Cardiac muscle cell (in vitro differentiated cells and primary cell): Measurements from ENCODE around the gene TLCD1. TPM values are rescaled to one million over a fixed set of nuclear protein-coding genes. Genes with fewer than 3 reads are reported as not detected.

Experiments
- DNase-seq, 2 donors: peaks; one replicate each; pipeline versions ENCODE4 v3.0.0 to v3.0.0-alpha.2; 2010 to 2017; ENCODE audit warnings: low read depth in 1 of 2, low spot score in 1 of 2
- H3K27ac ChIP-seq: fragments of 200-600 bp; sonication (generic); 2 replicates; pipeline ENCODE4 v1.5.1; 2016
- H3K27me3 ChIP-seq: fragments of 200-600 bp; sonication (generic); 2 replicates; pipeline ENCODE4 v1.6.0; 2016; ENCODE audit warnings: control low read depth
- H3K36me3 ChIP-seq: fragments of 200-600 bp; sonication (generic); 2 replicates; pipeline ENCODE4 v1.5.1; 2016; ENCODE audit warnings: control low read depth
- H3K4me1 ChIP-seq: fragments of 200-600 bp; sonication (generic); 2 replicates; pipeline ENCODE4 v1.8.1; 2017; ENCODE audit warnings: low read depth, mild to moderate bottlenecking, mixed run types
- H3K4me3 ChIP-seq: fragments of 200-600 bp; sonication (generic); 2 replicates; pipeline ENCODE4 v1.5.1; 2016; ENCODE audit warnings: mild to moderate bottlenecking
- H3K9me3 ChIP-seq: fragments of 200-600 bp; sonication (generic); 2 replicates; pipeline ENCODE4 v1.5.1; 2017; ENCODE audit warnings: low read depth, mild to moderate bottlenecking, control low read depth
- CTCF ChIP-seq: IDR thresholded peaks from 2 replicates; pipeline ENCODE4 v1.5.1; 2012; ENCODE audit warnings: low read depth, mild to moderate bottlenecking, low read length
- polyA plus RNA-seq: library from polyadenylated mRNA; unstranded; fragments of >200 nt; fragmentation: Nextera tagmentation; extraction: Ambion mirVana; gene quantifications from 2 replicates; pipeline ENCODE4 v1.2.1, GENCODE V29; 2016
- total RNA-seq: library from RNA; depleted of rRNA; stranded (reverse); fragments of >200 nt; gene quantifications from 2 replicates; pipeline ENCODE4 v1.2.3, GENCODE V29; 2016

TLCD1 gene
- total and polyA plus RNA-seq, 2 experiments from 2014 or later: 3.0 to 15.4 TPM

GRCh38 chr17:28707339-28707720 is 18.7 kb downstream of the TLCD1 start:
- H3K27ac ChIP-seq: no peak overlapping the region
- no peaks in the 10 kb centered on the region for H3K27me3 ChIP-seq
- peaks cover 6% of the 10 kb centered on the region for H3K36me3 ChIP-seq
- DNase-seq: no peak
- peaks cover 11% of the 10 kb centered on the region for H3K4me1 ChIP-seq
- no peak overlapping the region for H3K4me3 ChIP-seq
- no peaks in the 10 kb centered on the region for H3K9me3 ChIP-seq
- TF ChIP-seq CTCF: no peak

GRCh38 chr17:28706471-28707338 is 19.3 kb downstream of the TLCD1 start:
- Histone ChIP-seq H3K36me3 (peaks cover 9% of the 10 kb centered on the region), H3K4me3 (no peak overlapping the region), H3K27me3 (no peaks in the 10 kb centered on the region), H3K9me3 (no peaks in the 10 kb centered on the region), H3K4me1 (peaks cover 6% of the 10 kb centered on the region), H3K27ac (no peak overlapping the region)
- TF ChIP-seq CTCF: no peak
- no peak for DNase-seq

GRCh38 chr17:28705728-28706334 is 20.2 kb downstream of the TLCD1 start:
- DNase-seq: no peak
- no peak for TF ChIP-seq CTCF
- no peaks in the 10 kb centered on the region for H3K27me3 ChIP-seq
- peaks cover 6% of the 10 kb centered on the region for H3K4me1 ChIP-seq
- H3K4me3 ChIP-seq: no peak overlapping the region
- H3K27ac ChIP-seq: peak overlapping the region; percentile 57
- peaks cover 17% of the 10 kb centered on the region for H3K36me3 ChIP-seq
- H3K9me3 ChIP-seq: no peaks in the 10 kb centered on the region

GRCh38 chr17:28705074-28705659 is 20.9 kb downstream of the TLCD1 start:
- H3K27me3 ChIP-seq: no peaks in the 10 kb centered on the region
- TF ChIP-seq CTCF: no peak
- peaks cover 22% of the 10 kb centered on the region for H3K36me3 ChIP-seq
- peak overlapping the region; percentile 57 for H3K27ac ChIP-seq
- no peaks in the 10 kb centered on the region for H3K9me3 ChIP-seq
- no peak overlapping the region for H3K4me3 ChIP-seq
- no peak for DNase-seq
- peaks cover 5% of the 10 kb centered on the region for H3K4me1 ChIP-seq

- DNase-seq: no peak
- no peaks in the 10 kb centered on the region for H3K4me1 ChIP-seq
- peaks cover 29% of the 10 kb centered on the region for H3K36me3 ChIP-seq
- TF ChIP-seq CTCF: no peak
- no peaks in the 10 kb centered on the region for H3K9me3 ChIP-seq
- no peak overlapping the region for H3K4me3 ChIP-seq
- peak overlapping the region; percentile 57 for H3K27ac ChIP-seq
- H3K27me3 ChIP-seq: no peaks in the 10 kb centered on the region
Measured at GRCh38 chr17:28704219-28704858, 21.7 kb downstream of the TLCD1 start.
